COR-L47 (cell line): ENCODE data around the gene TXNRD2.
A peak's percentile ranks its signal among the peaks of the same experiment; 100 is the strongest.

Experiments
- DNase-seq: peaks from one replicate; lab custom pipeline; 2025; lab: John Stamatoyannopoulos, UW

TXNRD2 gene

DNA sequence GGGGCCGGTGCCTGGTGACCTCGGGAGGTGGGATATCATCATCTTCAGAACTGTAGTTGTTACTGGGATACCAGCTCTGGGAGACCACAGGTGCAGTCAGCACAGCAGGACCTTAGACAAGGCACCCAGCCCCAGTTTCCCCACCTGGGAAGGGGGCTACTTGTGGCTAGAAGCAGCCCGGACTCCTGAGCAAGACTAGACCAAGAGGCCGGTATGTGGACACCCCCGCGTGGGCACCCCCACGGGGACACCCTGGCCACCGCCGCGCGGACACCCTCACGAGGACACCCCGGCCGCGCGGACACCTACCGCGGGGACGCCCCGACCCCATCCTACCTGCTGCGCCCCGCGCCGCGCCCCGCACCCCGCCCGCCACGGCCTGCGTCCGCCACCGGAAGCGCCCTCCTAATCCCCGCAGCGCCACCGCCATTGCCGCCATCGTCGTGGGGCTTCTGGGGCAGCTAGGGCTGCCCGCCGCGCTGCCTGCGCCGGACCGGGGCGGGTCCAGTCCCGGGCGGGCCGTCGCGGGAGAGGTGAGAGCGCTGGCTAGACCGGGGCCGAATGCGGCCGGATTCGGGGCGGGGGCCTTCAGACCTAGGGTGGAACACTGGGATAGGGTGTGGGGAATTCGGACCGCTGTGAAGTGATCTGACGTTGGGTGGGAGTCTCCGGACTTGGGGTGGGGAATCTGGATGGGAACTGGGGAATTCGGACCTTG lies at the start of gene TXNRD2, which contains the start of gene COMT:
TSS of gene TXNRD2 (minus strand) at position 454 of the 718 bp plus-strand sequence. CDS start at position 439, 15 bp downstream.
TSS of gene COMT (plus strand) at position 408 of the 718 bp plus-strand sequence. CDS start 20,755 bp downstream, outside the sequence.
- peak; percentile 74 for DNase-seq

DNA sequence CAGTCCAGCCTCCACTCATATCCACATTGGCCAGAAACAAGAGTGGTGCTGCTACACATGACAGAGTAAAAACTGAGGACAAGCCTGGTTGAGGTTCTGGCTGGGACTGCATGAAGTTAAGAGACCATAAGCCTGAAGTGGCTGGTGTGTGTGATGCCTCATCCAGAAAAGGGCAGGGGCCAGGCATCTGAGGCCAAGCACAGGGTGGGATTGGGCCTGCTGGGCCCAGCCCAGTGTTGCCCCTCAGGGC lies 49.7 kb upstream of the TXNRD2 start:
- no peak for DNase-seq

DNA sequence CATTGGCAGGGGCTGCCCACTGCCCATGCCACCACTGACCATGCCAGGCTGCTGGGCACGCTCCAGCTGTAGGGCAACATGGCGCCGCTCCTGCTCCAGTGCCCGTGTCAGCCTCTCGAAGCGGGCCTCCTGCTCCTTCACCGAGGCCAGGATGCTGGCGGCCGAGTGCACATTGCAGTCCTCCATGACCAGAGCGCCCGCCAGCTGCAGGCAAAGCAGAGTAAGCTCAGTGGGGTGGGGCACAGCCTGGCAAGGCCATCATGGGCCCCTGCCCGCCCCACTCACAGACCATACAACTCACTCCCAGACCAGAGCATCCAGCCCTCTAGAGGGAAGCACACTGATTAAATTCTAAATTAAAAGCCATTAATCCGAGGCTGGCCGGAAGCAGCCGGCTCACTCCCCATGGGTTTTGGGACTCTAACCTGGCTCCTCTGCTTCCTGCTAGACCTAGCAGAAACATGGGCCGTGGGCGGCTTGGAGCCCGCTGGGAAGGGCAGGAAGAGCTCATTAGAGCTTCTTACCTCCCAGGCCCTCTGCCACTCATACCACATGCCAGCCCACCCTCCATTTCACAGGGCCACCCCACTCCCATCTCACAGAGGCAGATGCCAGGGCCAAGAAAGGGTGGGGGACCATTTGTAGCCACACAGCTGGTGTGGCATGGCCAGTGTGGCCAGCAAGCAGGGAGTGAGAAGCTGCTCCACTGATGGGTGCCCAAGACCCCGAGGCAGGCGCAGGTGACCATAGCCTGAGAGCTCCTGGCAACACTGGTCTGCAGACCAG lies 49.2 kb upstream of the TXNRD2 start:
- DNase-seq, result no peak

DNA sequence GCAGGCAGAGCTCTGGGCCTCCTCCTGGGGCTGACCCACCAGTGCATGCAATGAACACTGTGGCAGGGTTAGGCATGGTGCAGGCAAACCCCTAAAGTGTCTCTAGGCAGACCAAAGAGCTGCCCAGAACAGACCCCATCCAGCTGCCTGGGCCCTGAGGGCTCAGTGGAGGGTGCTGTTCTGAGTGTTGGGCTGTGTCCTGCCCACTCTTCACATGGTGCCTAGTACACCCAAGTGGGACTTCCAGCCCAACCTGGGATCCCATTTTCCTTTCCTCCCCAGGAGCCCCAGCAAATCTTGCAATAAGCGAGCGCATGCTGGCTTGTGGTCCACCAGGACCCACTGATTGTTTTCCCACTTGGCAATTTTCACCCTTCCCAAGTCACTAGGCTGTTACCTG lies 48.6 kb upstream of the TXNRD2 start:
- no peak for DNase-seq

DNA sequence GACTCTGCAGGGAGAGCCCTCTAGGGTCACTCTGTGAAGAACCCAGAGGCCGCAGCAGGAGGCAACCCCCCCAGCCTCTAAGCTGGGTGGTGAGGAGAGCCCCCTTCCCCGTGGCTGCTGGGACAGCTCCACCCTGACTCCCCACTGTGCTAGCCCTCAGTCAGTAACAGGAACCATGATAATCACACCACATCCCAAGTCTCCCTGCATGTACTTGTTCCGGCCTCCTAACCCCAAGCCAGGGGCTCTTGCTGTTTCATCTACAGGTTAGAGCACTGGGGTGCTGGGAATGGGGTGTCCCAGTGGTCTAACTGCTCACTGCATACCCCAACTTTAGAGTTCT lies 48.1 kb upstream of the TXNRD2 start:
- DNase-seq, result no peak

DNA sequence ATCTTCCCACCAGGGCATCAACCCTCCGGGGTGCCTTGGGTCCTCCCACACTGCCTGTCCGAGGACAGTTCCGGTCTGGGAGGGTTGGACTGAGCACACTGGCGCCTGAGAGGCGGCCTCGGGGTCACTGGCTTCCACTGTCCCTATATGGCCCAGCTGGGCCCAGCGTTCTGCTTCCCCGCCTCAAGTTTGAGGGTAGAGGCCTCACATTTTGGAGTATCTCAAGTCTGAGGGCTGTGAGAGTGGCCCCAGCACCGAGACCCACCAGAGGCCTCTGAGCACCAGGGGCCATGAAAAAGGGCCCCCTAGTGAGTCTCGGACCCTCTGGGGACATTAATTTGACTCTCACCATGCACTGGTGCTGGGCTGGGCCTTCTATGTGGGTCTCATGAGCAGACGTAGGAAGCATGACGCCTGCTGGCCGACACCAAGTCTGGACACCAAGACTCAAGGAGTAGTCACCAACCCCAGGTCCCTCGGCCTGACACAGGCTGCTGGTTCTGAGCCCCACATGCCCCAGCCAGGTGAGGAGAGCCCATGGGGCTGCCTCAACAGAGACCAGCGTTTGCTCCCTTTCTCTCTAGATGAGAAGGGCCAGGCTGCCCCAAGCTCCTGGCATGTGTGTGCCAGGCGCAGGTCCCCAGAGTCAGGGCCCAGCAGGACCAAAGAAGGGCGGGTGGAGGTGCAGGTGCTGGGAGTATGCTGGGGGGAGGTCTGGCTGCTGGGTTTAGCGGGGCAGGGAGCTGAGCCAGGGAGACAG lies 47.5 kb upstream of the TXNRD2 start:
- no peak for DNase-seq

DNA sequence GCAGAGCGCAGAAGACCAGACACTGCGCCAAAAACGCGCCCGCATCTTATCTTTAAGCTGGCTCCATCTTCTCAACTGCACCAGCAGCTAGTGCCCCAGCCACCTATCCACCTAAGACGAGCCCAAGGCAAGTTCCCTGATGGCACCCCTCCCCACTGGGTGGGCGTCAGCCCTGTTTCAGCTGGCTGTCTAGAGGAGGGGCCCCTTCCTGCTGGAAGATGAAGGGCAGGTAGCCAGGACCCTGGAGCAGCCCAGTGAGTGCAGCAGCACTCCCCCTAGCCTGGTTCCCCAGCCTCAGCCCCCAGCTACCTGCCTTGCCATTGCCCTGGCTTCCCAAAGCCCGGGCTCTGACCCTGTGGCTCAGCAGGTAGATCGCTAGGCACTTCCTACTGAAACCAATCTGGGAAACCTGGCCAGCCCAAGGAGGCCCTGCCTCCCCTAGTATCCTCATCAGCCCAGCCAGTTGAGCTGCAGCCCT lies 46.8 kb upstream of the TXNRD2 start:
- no peak for DNase-seq

DNA sequence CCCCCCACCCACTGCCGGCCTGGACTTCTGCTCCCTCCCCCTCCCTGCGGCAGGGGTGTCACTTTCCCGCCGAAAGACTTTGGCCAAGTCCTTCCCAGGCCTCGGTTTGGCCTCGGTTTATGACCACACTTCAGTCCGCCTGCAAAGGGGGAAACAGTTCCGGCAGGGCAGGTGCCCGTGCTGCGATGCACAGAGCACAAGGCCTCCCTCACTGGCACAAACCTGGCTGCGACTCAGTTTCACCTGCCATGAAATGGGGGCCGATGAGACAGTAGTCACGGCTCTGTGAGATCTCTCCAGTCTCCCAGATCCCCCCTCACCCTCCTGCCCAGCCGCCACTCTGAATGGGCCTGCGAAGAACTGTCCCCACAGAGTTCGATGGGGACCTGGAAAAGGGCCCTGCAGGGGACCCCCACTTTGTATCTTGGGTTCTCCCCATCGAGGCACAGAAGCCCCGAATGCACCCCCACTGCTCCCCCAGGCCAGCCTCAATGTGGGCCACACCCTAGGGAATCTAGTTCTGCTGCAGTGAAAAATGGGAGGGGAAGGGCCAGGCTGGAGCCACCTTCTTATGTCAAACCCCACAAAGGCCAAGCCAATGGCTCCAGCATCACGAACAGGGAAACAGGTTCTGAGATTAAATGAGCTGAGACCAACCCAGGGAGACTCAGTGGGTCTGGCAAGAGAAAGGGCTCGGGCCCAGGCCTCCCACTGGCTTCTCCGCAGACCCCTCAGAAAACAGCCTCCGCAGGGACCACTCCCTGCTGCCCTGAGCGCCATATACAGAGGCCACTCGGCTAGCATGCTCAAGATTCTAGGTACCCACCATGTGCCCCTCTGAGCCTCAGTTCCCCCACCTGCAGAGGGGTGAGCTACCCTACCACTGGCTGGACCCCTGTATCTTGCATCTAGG lies 46.0 kb upstream of the TXNRD2 start:
- no peak for DNase-seq

DNA sequence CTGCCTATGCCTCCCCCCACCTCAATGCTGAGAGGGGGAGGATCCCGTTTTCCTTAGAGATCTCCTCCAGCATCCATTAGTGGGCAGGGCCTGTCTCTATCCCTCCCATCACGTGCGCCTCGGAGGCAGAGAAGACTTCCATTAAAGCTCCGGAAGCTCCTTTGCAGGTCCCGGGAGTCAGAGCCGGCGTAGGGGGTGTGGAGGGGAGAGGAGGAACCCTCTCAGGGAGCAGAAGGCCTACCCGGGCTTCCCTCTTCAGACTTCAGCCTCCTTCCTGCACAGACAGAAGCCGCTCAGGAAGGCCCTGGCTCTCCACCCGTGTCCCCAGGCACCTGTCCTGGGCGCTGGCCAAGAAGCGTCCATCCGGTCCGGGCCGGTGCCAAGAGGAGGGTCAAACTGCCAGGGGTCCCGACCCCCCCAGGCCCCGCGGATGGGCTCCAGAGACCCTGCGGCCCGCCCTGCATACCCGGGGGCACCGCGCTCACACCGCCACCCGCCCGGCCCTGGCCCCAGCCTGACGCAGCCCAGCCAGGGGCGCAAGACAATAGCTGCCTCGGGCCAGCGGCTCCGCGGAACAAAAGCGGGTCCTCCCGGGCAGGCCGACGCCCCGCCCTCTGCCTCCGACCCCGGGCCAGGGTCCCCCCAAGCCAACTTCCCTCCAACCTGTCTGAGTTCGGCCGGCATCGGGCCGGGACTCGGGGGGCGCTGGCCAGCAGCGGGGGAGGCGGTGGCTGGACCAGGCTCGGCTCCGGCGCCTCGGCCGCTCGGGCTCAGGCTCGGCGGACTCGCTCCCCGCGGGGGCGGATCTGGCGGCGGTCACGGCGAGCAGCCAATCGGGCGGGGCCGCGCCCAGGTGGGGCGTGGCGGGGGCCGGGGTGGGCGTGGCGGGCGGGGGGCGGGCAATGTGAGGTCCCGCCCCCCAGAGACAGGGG lies 45.1 kb upstream of the TXNRD2 start:
- DNase-seq, result peak; percentile 61

DNA sequence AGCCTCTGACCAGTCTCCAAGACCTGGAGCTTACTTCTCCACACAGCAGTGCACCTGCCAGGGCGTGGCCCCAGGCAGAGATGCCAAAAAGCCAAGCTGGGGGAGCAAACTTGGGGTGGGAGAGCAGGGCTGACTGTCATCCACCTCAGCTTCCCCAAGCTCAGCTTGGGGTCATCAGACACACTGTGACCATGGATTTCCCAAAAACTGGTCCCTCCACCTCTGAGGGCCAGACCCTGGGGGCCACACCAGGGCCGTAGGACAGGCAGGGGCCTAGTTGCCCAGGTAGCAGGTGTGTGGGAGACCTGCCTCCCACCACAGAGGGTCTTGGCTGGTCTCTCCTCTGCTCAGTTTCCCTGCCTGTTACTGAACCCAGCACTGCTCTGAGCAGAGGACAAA lies 44.4 kb upstream of the TXNRD2 start:
- no peak for DNase-seq

DNA sequence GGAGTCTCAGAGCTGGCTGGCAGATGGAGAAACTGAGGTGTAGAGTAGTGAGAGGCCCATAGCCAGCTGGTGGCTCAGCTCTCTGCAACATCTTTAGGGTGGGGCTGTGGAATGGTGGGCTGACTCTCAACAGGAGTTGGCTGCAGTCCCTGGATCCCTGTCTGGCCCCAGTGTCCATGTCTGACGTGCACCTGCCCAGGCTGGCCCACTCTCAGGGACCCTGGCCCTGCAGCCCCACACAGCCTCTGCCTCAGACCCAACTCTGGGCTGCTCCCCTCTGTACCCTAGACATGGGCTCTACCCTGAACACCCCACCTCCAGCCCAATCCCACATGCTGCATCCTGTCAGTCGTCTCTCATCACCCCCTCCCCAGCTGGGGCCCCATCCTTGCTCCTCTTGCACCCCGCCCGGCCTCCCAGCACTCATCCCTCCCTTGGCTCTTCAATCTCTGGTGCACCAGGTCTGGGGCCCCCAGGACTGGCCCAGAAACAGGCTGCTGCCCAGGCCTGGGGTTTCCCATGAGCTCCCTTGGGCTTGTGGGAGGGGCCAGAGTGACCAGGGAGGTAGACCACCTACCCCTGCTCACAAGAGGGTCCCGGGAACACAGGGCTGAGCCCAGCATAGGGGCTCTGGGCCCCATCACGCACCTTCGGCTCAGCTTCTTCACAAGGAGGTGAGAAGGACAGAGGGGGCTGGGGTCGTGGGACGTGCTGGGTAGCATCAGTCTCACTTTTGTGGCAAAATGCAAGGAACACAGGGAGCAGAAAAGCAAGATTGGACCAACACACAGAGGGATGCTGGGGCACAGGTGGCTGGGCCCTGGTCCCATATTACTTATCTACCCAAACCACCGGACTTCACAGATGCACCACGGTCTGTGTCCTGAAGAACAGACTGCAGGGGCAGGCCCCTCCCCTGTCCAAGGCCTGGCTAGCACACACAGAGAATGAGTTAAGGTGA lies 43.5 kb upstream of the TXNRD2 start:
- DNase-seq, result no peak

DNA sequence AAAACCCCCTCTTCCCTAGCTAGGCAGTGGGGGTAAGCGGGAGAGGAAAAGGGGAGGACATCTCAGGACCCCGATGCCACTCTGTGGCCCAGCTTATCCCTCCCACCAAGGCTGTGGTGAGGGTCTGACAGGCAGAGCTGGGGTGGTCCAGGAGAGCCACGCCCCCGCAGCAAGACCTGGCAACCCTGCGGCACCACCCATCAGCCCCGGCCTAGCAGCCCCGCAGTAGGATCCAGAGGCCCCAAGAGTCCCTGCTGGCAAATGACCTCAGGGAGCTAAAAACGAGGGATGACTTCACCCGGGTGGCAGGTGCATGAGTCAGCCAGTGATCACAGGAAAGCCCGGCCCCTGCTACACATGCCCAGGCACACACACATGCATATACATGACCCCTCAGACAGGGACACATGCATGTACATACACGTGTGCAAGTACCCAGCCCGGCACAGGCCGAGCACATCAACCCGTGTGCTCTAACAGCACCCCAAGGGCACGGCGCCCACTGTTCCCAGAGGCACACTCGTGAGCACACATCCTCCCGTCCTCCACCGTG lies 42.7 kb upstream of the TXNRD2 start:
- no peak for DNase-seq

DNA sequence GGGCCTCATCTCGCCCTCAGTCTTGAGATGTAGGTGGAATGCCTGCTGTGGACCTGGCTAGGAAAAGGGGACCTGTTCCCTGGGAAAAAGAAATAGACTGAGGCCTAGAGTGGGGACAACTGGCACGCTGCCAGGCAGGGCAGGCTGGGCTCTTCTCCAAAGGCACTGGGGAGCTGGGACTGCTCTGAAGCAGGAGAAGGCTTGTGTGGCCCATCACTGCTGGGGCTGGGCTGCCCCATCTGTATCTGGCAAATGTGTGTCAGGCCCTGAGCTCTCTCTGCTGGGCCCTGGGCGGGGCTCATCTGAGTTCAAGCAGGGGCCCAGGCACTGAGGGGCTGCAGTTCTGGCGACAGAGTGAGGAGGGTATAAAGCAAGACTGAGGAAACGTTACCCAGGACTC lies 42.1 kb upstream of the TXNRD2 start:
- DNase-seq, result no peak

DNA sequence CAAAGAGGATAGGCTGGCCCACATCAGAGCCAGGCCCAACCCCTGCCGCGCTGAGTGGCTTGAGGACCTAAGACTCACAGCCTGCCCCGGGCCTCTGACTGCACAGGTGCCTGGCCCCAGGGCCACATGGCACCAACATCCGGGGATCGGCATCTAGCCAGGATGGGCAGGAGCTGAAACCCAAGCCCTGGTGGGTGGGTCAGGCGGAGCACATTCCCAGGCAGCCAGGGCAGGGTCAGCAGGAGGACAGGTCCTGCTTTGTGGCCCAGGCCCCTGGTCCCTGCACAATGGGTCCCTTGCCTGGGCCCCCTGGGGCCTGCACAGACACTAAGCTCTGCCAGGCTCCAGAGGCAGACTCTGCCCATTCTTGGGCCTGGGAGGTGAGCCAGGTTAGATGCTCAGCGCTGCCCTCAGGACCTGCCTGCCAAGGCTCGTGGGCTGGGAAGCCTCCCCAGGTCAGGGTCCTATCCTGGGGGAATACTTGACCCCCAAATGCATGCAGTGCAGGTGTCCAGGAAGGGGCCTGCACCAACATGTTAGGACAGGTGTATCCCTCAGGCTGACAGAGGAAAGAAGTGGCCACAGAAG lies 41.5 kb upstream of the TXNRD2 start:
- no peak for DNase-seq

DNA sequence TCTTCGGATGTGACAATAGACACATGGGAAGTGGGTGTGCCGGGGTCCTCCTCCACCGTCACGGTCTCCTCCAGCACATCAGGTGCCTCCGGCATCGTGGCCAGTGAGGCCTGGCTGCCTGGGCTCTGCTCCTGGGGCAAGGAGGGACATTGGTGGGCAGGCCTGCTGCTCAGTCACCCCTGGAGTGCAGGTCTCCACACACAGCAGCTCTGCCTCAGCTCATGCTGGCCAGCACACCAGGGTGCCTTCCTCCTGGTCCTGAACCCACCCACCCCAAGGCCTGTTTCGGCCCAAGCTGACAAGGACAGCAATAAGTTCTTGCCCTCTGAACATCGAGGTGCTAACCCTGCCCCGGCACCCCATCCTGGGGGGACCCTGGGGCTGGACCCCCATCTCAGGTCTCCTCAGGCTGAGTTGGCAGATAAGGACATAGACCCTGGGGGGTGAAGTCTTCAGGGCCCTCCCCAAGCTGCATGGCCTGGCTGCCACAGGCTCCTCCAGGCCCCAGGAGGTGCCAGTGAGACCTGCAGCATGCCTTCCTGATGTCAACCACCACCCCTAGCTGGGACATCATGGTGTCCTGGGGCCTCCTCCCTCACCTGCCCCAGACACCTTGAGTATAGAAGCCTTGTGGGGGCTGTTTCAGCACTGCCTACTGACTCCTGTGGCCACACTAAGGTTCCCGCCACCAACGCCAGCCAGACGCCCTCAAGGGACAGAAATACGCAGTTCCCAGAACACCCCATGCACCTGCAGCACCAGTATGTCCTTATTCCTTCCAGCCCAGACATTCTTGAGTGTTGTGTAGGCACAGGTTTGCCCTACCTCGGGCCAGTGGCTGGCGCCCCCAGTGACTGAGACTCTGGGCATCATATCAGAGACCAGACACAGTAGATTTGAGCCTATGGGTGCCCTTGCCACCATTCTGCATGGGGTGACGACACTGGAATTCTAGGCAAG lies 40.6 kb upstream of the TXNRD2 start:
- DNase-seq, result no peak

DNA sequence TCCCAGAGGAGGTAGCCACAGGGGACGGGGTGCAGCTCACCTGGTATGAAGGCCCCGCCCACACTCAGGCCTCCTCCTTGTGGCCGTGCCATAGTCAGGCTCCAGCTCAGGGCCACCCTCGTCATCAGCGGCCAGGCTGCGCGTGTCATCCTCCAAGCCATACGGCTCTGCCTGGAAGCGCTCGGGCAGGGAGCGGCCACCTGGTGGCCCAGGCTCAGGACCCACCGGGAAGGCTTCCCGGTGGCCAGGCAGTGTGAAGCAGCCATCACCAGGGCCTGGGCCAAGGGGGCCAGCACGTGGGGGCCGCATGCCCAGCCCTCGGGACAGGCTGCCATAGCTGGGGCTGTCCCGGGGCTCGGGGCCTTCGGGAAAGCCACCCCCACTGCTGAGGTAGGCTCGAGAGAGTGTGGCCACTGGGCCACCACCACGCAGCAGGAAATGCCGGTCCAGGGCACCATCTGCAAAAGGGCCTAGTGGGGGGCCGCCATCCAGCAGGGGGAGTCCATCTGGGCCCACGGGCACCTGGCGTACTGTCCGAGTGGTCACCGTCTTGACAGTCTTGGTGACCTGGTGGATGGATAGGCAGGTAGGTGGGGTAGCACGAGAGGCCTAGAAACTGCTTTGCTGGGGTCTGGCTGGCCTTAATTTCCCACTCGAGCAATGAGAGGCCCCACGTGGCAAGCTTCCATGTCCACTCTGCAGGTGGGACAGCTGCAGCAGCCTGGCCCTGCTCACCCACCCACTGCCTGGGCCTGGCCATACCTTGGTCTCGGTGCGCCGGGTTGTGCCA lies 39.7 kb upstream of the TXNRD2 start:
- DNase-seq, result no peak

DNA sequence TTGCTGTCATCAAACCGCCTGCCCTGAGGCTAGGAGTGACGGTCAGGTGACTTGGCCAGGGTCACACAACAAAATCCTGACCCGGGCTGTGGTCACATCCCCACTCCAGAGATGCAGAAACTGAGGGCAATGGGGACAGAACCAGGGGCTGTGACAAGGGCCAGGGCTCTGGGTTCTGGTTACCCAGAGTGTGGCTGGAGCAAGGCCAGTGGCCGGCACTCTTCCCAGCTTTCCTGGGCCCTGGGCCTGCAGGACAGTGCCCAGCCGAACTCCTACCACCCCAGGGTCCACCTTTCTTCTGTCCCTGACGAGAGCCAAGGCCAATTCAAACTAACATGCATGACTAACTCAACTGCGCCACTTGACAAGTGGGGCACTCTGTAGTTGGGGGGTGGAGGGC lies 39.1 kb upstream of the TXNRD2 start:
- no peak for DNase-seq
